Spleen (tissue), 7 donors: ENCODE data around the gene MAL.

ENCODE experiments used
- POLR2A ChIP-seq, 3 donors: fragments of 450-650 bp; IDR thresholded peaks; one replicate each; pipeline ENCODE4 v1.5.1; 2017; ENCODE audit warnings: antibody characterized with exemption in 3 of 3, mild to moderate bottlenecking in 1 of 3
- POLR2AphosphoS5 ChIP-seq, 3 donors: sonication (generic); formaldehyde crosslinking; IDR thresholded peaks; one replicate each; pipeline ENCODE4 v1.5.1; 2017; ENCODE audit warnings: antibody characterized with exemption in 3 of 3
- TF ChIP-seq, protein P1 (sequence below), 11 experiments: fragments of 200-600 bp in 7 of 11; fragments of 450-650 bp in 4 of 11; sonication (generic) in 4 of 11; IDR thresholded peaks in 8 of 11; conservative IDR thresholded peaks in 3 of 11; 1 replicate in 7 of 11; 2 replicates in 4 of 11; pipeline versions ENCODE4 v1.4.0 to v1.8.0; 2016 to 2021; ENCODE audit warnings: antibody characterized with exemption in 11 of 11, inconsistent platforms in 4 of 11, mild to moderate bottlenecking in 1 of 11
- donor health status: DM: no; HTN: no; CAD: no; lungs with moderate emphysema.
- donor health status: DM: no; HTN: no; CAD: no.
- donor health status: DM: no; HTN: no; CAD: no.

- TF ChIP-seq POLR2A (IDR thresholded peaks at IDR 0.05) (no peak), POLR2AphosphoS5 (IDR thresholded peaks at IDR 0.05) (no peak)
- TF ChIP-seq, protein P1, sequence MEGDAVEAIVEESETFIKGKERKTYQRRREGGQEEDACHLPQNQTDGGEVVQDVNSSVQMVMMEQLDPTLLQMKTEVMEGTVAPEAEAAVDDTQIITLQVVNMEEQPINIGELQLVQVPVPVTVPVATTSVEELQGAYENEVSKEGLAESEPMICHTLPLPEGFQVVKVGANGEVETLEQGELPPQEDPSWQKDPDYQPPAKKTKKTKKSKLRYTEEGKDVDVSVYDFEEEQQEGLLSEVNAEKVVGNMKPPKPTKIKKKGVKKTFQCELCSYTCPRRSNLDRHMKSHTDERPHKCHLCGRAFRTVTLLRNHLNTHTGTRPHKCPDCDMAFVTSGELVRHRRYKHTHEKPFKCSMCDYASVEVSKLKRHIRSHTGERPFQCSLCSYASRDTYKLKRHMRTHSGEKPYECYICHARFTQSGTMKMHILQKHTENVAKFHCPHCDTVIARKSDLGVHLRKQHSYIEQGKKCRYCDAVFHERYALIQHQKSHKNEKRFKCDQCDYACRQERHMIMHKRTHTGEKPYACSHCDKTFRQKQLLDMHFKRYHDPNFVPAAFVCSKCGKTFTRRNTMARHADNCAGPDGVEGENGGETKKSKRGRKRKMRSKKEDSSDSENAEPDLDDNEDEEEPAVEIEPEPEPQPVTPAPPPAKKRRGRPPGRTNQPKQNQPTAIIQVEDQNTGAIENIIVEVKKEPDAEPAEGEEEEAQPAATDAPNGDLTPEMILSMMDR (IDR thresholded peaks at IDR 0.05 in 8 of 11, conservative IDR thresholded peaks at IDR 0.05 in 3 of 11), result no peak
Observed at GRCh38 chr2:95099910-95100309, 74.4 kb downstream of the MAL start.
